ENCODE measurements around the gene XK.

The XK gene

GRCh38 chrX:37716602-37717001 is 31.0 kb downstream of the XK start:
- no peak for TF ChIP-seq CTCF (IDR thresholded peaks at IDR 0.05; ENCODE audit: insufficient read depth, low read depth, low read length, missing control alignments)
- no peak for DNase-seq (ENCODE audit: low read depth)
- no peak overlapping the region for H3K4me3 ChIP-seq (ENCODE audit: low read depth, low read length)

- DNase-seq (ENCODE audit: low read depth) = no peak
- no peak for TF ChIP-seq CTCF (IDR thresholded peaks at IDR 0.05; ENCODE audit: insufficient read depth, low read depth, low read length, missing control alignments)
- no peak overlapping the region for H3K4me3 ChIP-seq (ENCODE audit: low read depth, low read length)
Observed at GRCh38 chrX:37717708-37718107, 32.1 kb downstream of the XK start.

DNA sequence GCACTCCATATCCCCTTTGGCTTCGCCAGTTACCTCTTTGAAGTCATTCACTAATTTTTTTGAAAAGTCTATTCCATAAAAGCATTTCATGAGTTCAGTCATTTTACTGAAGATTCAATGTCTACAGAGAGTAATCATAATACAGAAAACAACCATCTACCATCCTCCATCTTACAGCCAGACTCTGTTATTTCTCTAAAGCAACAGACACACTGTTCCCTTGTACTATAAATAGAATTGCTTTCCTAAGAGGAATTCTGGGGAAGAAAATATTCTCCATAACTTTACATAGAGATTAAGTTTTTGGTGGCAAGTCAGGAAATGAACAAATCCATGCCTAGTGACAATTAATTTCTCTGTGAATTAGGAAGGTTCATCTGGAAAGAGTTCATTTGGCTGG is 37.0 kb downstream of the XK start:
- TF ChIP-seq CTCF (IDR thresholded peaks at IDR 0.05; ENCODE audit: insufficient read depth, low read depth, low read length, missing control alignments) = no peak
- no peak for DNase-seq (ENCODE audit: low read depth)
- H3K4me3 ChIP-seq (ENCODE audit: low read depth, low read length) = no peak overlapping the region

GRCh38 chrX:37726346-37726745 is 40.8 kb downstream of the XK start:
- no peak for TF ChIP-seq CTCF (IDR thresholded peaks at IDR 0.05; ENCODE audit: insufficient read depth, low read depth, low read length, missing control alignments)
- DNase-seq (ENCODE audit: low read depth) = no peak
- H3K4me3 ChIP-seq (ENCODE audit: low read depth, low read length) = no peak overlapping the region

DNA sequence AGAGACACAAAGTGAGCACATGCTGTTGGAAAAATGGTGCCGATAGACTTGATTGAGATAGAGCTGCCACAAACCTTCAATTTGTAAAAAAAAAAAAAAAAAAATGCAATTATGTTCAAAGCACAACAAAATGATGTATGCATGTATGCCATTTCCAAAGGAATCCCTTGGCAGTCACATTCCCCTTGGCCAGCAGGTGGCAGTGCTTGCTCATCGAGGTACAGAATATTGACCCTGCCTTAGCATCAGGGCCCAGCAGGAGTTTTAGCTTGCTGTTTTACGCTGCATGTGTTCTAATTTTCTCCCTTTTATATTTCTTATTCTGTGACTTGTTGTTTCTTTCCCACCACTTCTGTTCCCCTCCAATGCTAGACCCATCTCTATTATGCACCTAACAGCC is 59.8 kb downstream of the XK start:
- peak; percentile 81 for DNase-seq (ENCODE audit: low read depth)
- peak; percentile 62 for TF ChIP-seq CTCF (IDR thresholded peaks at IDR 0.05; ENCODE audit: insufficient read depth, low read depth, low read length, missing control alignments)
- no peak overlapping the region for H3K4me3 ChIP-seq (ENCODE audit: low read depth, low read length)

DNA sequence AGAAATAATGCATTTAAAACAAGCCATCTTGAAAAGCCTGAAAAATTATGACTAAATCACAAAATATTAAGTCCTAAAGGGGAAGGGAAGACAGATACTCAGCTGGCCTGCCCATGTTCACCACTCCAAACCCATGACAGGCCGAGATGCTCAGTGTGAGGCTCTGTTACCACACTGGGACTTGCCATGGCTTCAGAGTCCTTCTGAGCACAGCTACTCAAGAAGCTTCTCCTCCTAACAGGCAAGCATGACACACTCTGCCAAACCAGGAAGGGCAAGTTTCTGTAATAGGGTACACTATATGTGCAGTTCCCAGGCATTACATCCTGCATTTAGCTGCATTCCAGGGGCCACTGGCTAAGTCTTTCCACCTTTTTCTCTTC is 60.2 kb downstream of the XK start:
- DNase-seq (ENCODE audit: low read depth) = peak; percentile 23
- no peak for TF ChIP-seq CTCF (IDR thresholded peaks at IDR 0.05; ENCODE audit: insufficient read depth, low read depth, low read length, missing control alignments)
- H3K4me3 ChIP-seq (ENCODE audit: low read depth, low read length) = no peak overlapping the region

DNA sequence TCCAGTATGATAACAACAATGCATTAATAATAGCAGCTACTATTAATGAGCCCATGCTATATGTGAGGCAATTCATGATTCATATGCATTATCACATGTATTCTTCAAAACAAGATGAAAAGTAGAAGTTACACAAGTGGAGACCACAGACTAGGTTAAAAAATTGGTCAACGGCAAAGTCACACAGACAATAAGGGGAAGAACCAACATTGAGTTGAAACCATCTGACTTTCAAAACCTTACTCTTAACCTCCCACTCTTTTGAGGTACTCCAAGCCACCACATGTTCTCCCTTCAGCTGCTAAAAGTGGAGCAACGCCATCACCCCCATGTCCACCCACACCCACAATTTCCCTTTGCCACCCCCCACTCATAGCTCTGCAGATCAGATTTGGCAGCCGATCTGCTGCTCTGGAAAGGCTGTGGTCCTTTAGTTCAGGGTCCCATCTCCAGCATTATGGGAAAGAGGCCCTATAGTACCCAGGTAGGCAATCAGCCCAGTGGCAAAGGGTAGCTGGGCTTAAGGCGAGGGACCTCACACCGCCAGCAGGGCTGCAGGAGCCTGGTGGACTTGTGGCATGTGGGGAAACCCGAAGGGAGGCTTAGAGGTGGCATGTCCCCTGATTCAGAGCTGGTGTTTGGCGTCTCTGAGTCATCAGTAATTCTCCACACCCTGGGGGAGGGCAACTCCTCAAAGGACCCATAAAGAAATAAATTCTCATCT is 60.8 kb downstream of the XK start:
- peak; percentile 68 for DNase-seq (ENCODE audit: low read depth)
- no peak for TF ChIP-seq CTCF (IDR thresholded peaks at IDR 0.05; ENCODE audit: insufficient read depth, low read depth, low read length, missing control alignments)
- no peak overlapping the region for H3K4me3 ChIP-seq (ENCODE audit: low read depth, low read length)
